CD14-positive monocyte (primary cell): ENCODE measurements around the gene PITPNM1. TPM values are rescaled to one million over a fixed set of nuclear protein-coding genes. Genes with fewer than 3 reads are reported as not detected.
"Not testable (repeated sequence)": the region's sequence is repeated elsewhere in the genome, so short reads cannot be mapped to it uniquely, and the experiment has no call there.

ENCODE experiments used
- DNase-seq, 3 donors: peaks; one replicate each; pipeline ENCODE4 v3.0.0-alpha.2; 2011 to 2022
- H2AFZ ChIP-seq: 2 replicates; pipeline ENCODE4 v1.6.0; 2012; ENCODE audit warnings: mild to moderate bottlenecking, low read depth, low read length, inconsistent platforms; ENCODE audit not compliant: insufficient read depth, poor library complexity, severe bottlenecking
- H3K27ac ChIP-seq, 2 donors: 1 replicate in 1 of 2; 2 replicates in 1 of 2; pipeline ENCODE4 v1.5.1; 2012 to 2013; ENCODE audit warnings: low read length in 2 of 2, control low read depth in 1 of 2, inconsistent platforms in 1 of 2, low read depth in 1 of 2, mild to moderate bottlenecking in 1 of 2
- H3K27me3 ChIP-seq, 2 donors: one replicate each; pipeline versions ENCODE4 v1.6.0 to v1.6.1; 2011 to 2013; ENCODE audit warnings: low read length in 2 of 2; ENCODE audit not compliant: control insufficient read depth in 2 of 2, insufficient read depth in 2 of 2
- H3K36me3 ChIP-seq, 2 donors: replicated peaks in 1 of 2; 1 replicate in 1 of 2; 2 replicates in 1 of 2; pipeline versions ENCODE4 v1.5.1 to v1.6.1; 2012 to 2013; ENCODE audit warnings: low read length in 2 of 2, control low read depth in 1 of 2, inconsistent platforms in 1 of 2, mild to moderate bottlenecking in 1 of 2; ENCODE audit not compliant: insufficient read depth in 2 of 2, control insufficient read depth in 1 of 2
- H3K4me1 ChIP-seq, 2 donors: 1 replicate in 1 of 2; 2 replicates in 1 of 2; pipeline versions ENCODE4 v1.5.1 to v1.6.1; 2012 to 2013; ENCODE audit warnings: low read length in 2 of 2, control low read depth in 1 of 2, inconsistent platforms in 1 of 2, mild to moderate bottlenecking in 1 of 2, moderate library complexity in 1 of 2; ENCODE audit not compliant: insufficient read depth in 2 of 2, control insufficient read depth in 1 of 2
- H3K4me2 ChIP-seq: replicated peaks from 2 replicates; pipeline ENCODE3; 2012; ENCODE audit warnings: low read length, moderate library complexity, mild to moderate bottlenecking; ENCODE audit not compliant: poor library complexity, severe bottlenecking; ENCODE audit errors: extremely low read depth
- H3K4me3 ChIP-seq, 3 experiments: fragments of 200-600 bp in 1 of 3; sonication (generic) in 1 of 3; replicated peaks in 1 of 3; 1 replicate in 2 of 3; 2 replicates in 1 of 3; pipeline ENCODE4 v1.5.1; 2011 to 2013; ENCODE audit warnings: low read length in 3 of 3, mild to moderate bottlenecking in 3 of 3, control low read depth in 2 of 3, low read depth in 2 of 3, inconsistent platforms in 1 of 3, moderate library complexity in 1 of 3
- H3K79me2 ChIP-seq: 2 replicates; pipeline ENCODE4 v1.6.0; 2012; ENCODE audit warnings: mild to moderate bottlenecking, control low read depth, inconsistent platforms, low read length, moderate library complexity; ENCODE audit not compliant: insufficient read depth
- H3K9ac ChIP-seq: 2 replicates; pipeline ENCODE4 v1.6.0; 2017; ENCODE audit warnings: low read length, mild to moderate bottlenecking; ENCODE audit not compliant: insufficient read depth, poor library complexity, severe bottlenecking
- H3K9me3 ChIP-seq, 2 donors: replicated peaks in 1 of 2; 1 replicate in 1 of 2; 2 replicates in 1 of 2; pipeline versions ENCODE4 v1.5.1 to v1.6.1; 2012 to 2013; ENCODE audit warnings: low read length in 2 of 2, control low read depth in 1 of 2; ENCODE audit not compliant: control insufficient read depth in 1 of 2, insufficient read depth in 1 of 2
- H4K20me1 ChIP-seq: 2 replicates; pipeline ENCODE4 v1.6.0; 2012; ENCODE audit warnings: mild to moderate bottlenecking, low read length, control low read depth, moderate library complexity; ENCODE audit not compliant: insufficient read depth
- H3K27ac Mint-ChIP-seq, 7 donors: one replicate each; pipeline ENCODE4 v1.8.0; 2020; ENCODE audit warnings: mild to moderate bottlenecking in 7 of 7, mixed read lengths in 7 of 7, moderate library complexity in 6 of 7, inconsistent platforms in 2 of 7
- H3K27me3 Mint-ChIP-seq, 3 donors: one replicate each; pipeline ENCODE4 v1.8.0; 2021 to 2022; ENCODE audit warnings: low read depth in 3 of 3, mild to moderate bottlenecking in 3 of 3, mixed read lengths in 3 of 3, moderate library complexity in 3 of 3, inconsistent platforms in 1 of 3
- H3K36me3 Mint-ChIP-seq, 2 donors: one replicate each; pipeline ENCODE4 v1.8.0; 2020; ENCODE audit warnings: mixed read lengths in 2 of 2, inconsistent platforms in 1 of 2, mild to moderate bottlenecking in 1 of 2
- H3K4me1 Mint-ChIP-seq: one replicate; pipeline ENCODE4 v1.8.0; 2020; ENCODE audit warnings: mild to moderate bottlenecking, mixed read lengths
- H3K4me3 Mint-ChIP-seq, 2 donors: one replicate each; pipeline ENCODE4 v1.8.0; 2020; ENCODE audit warnings: mild to moderate bottlenecking in 2 of 2, mixed read lengths in 2 of 2, moderate library complexity in 1 of 2
- H3K9me3 Mint-ChIP-seq, 7 donors: one replicate each; pipeline ENCODE4 v1.8.0; 2020 to 2022; ENCODE audit warnings: mixed read lengths in 7 of 7, mild to moderate bottlenecking in 6 of 7, moderate library complexity in 6 of 7, inconsistent platforms in 2 of 7
- CTCF ChIP-seq: fragments of 200-600 bp; IDR thresholded peaks from one replicate; pipeline ENCODE4 v1.8.0; 2022; ENCODE audit warnings: antibody characterized with exemption, mild to moderate bottlenecking
- WGBS: methylation state at CpG from one replicate; pipeline ENCODE4 v1.1.5; 2013; ENCODE audit warnings: missing lambda C conversion rate; ENCODE audit not compliant: insufficient coverage; 5-methylcytosine and 5-hydroxymethylcytosine counted together
- intact Hi-C, 2 donors: fragments of 100-400 bp; cut with micrococcal nuclease; formaldehyde crosslinking; loops; one replicate each; pipeline versions ENCODE4 v1.15.0 to v1.15.1; 2023
- polyA plus RNA-seq, 3 donors: library from polyadenylated mRNA; depleted of rRNA in 1 of 3; unstranded in 2 of 3; stranded (reverse) in 1 of 3; fragments of 300-500 nt in 2 of 3; fragments of >200 nt in 1 of 3; fragmentation: Illumina TruSeq in 2 of 3; gene quantifications; 1 replicate in 2 of 3; 2 replicates in 1 of 3; pipeline ENCODE4 v1.2.3, GENCODE V29; 2012 to 2021

Gene PITPNM1
- polyA plus RNA-seq, 3 donors = 11.7 to 122 (median 22.2) TPM

GRCh38 chr11:67476692-67477091 is 28.5 kb downstream of the PITPNM1 start:
- H3K27ac Mint-ChIP-seq, H3K4me3 ChIP-seq, H3K36me3 ChIP-seq, H3K4me1 ChIP-seq, H3K9me3 ChIP-seq, H3K79me2 ChIP-seq, H3K4me2 ChIP-seq, DNase-seq, H3K27me3 ChIP-seq, H3K9ac ChIP-seq, H3K4me1 Mint-ChIP-seq, intact Hi-C loops, H3K9me3 Mint-ChIP-seq, H2AFZ ChIP-seq, H3K4me3 Mint-ChIP-seq, H4K20me1 ChIP-seq, H3K36me3 Mint-ChIP-seq, H3K27ac ChIP-seq: not testable (repeated sequence)
- H3K27me3 Mint-ChIP-seq = peaks cover 9 to 15% (median 9%) of the 10 kb centered on the region in 3 donors
- WGBS = 92% methylated on average over 10 of the region's 10 CpGs

- H3K4me1 Mint-ChIP-seq = peaks cover 11% of the 10 kb centered on the region
- no peak for TF ChIP-seq CTCF
- Histone ChIP-seq H3K9ac (no peak overlapping the region), H3K9me3 (no peaks in the 10 kb centered on the region), H3K27ac (no peak overlapping the region), H3K79me2 (no peaks in the 10 kb centered on the region), H3K4me3 (no peak overlapping the region), H3K4me2 (no peak overlapping the region), H3K27me3 (no peaks in the 10 kb centered on the region), H3K36me3 (no peaks in the 10 kb centered on the region), H4K20me1 (no peaks in the 10 kb centered on the region), H3K4me1 (peaks cover 12 to 18% of the 10 kb centered on the region in 2 donors), H2AFZ (no peak overlapping the region)
- H3K27ac Mint-ChIP-seq = no peak overlapping the region
- no peak for DNase-seq
- H3K36me3 Mint-ChIP-seq = no peaks in the 10 kb centered on the region
- H3K9me3 Mint-ChIP-seq = peaks cover 0 to 9% (median 0%) of the 10 kb centered on the region in 7 donors
- peaks cover 7 to 14% (median 7%) of the 10 kb centered on the region in 3 donors for H3K27me3 Mint-ChIP-seq
- intact Hi-C loops = no loop called here
- no CpG with 5 or more reads among the region's 7 CpGs for WGBS
- no peak overlapping the region for H3K4me3 Mint-ChIP-seq
These were observed 32.3 kb downstream of the PITPNM1 start for GRCh38 chr11:67472882-67473281.
